Endothelial cell (in vitro differentiated cells): ENCODE results near the gene KCNH8. TPM values are rescaled to one million over a fixed set of nuclear protein-coding genes. Genes with fewer than 3 reads are reported as not detected.

ENCODE experiments used
- DNase-seq: peaks from one replicate; pipeline ENCODE4 v3.0.0; 2021; ENCODE audit warnings: low spot score
- H3K27ac Mint-ChIP-seq: one replicate; pipeline ENCODE4 v1.8.0; 2021; ENCODE audit warnings: mixed read lengths, inconsistent platforms; ENCODE audit not compliant: unreplicated experiment
- H3K27me3 Mint-ChIP-seq: one replicate; pipeline ENCODE4 v1.8.0; 2021; ENCODE audit warnings: mild to moderate bottlenecking, moderate library complexity, mixed read lengths, inconsistent platforms; ENCODE audit not compliant: unreplicated experiment
- H3K36me3 Mint-ChIP-seq: one replicate; pipeline ENCODE4 v1.8.0; 2021; ENCODE audit warnings: mild to moderate bottlenecking, low read depth, mixed read lengths, inconsistent platforms; ENCODE audit not compliant: unreplicated experiment
- H3K4me1 Mint-ChIP-seq: one replicate; pipeline ENCODE4 v1.8.0; 2021; ENCODE audit warnings: mild to moderate bottlenecking, mixed read lengths, inconsistent platforms; ENCODE audit not compliant: unreplicated experiment
- H3K4me3 Mint-ChIP-seq: one replicate; pipeline ENCODE4 v1.8.0; 2021; ENCODE audit warnings: mild to moderate bottlenecking, mixed read lengths, inconsistent platforms; ENCODE audit not compliant: unreplicated experiment
- H3K9me3 Mint-ChIP-seq: one replicate; pipeline ENCODE4 v1.8.0; 2021; ENCODE audit warnings: mixed read lengths, inconsistent platforms; ENCODE audit not compliant: unreplicated experiment
- total RNA-seq: library from RNA; stranded (reverse); fragmentation: NEBNext Ultra II Directional; extraction: Animal tissue kit (Norgen Biotek cat#: 25700); gene quantifications from one replicate; pipeline ENCODE4 v1.2.1, GENCODE V29; 2021; ENCODE audit not compliant: unreplicated experiment
- TF ChIP-seq, protein P1 (sequence below): fragments of 200-600 bp; sonication (generic); IDR thresholded peaks from one replicate; pipeline ENCODE4 v1.5.0; 2021; ENCODE audit warnings: antibody characterized with exemption; ENCODE audit not compliant: unreplicated experiment

KCNH8 gene
- total RNA-seq, 1 donor from 2014 or later, result 1.3 TPM

DNA sequence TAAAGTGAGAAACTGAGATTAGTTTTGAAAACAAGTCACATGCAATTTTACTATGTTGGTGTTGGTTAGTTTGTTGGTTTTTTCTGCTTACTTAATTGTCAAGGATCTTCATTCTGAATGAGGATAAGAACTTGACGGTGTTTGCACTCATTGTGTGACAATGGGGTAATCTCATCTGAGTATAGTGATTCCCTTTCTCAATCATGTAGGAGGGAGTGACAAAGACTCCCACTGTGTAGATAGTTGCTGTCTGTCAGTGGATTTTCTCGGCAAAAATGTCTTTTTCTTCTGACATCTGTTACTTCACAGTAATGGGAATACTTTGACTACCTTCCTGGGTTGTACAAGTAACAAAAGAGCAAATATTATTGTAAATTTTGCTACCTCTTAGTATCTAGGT is 23.5 kb downstream of the KCNH8 start:
- no peak overlapping the region for H3K4me3 Mint-ChIP-seq
- H3K27me3 Mint-ChIP-seq, result no peaks in the 10 kb centered on the region
- H3K36me3 Mint-ChIP-seq, result no peaks in the 10 kb centered on the region
- TF ChIP-seq, protein P1, sequence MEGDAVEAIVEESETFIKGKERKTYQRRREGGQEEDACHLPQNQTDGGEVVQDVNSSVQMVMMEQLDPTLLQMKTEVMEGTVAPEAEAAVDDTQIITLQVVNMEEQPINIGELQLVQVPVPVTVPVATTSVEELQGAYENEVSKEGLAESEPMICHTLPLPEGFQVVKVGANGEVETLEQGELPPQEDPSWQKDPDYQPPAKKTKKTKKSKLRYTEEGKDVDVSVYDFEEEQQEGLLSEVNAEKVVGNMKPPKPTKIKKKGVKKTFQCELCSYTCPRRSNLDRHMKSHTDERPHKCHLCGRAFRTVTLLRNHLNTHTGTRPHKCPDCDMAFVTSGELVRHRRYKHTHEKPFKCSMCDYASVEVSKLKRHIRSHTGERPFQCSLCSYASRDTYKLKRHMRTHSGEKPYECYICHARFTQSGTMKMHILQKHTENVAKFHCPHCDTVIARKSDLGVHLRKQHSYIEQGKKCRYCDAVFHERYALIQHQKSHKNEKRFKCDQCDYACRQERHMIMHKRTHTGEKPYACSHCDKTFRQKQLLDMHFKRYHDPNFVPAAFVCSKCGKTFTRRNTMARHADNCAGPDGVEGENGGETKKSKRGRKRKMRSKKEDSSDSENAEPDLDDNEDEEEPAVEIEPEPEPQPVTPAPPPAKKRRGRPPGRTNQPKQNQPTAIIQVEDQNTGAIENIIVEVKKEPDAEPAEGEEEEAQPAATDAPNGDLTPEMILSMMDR, result no peak
- no peak for DNase-seq
- no peaks in the 10 kb centered on the region for H3K4me1 Mint-ChIP-seq
- no peak overlapping the region for H3K27ac Mint-ChIP-seq
- H3K9me3 Mint-ChIP-seq, result no peaks in the 10 kb centered on the region

DNA sequence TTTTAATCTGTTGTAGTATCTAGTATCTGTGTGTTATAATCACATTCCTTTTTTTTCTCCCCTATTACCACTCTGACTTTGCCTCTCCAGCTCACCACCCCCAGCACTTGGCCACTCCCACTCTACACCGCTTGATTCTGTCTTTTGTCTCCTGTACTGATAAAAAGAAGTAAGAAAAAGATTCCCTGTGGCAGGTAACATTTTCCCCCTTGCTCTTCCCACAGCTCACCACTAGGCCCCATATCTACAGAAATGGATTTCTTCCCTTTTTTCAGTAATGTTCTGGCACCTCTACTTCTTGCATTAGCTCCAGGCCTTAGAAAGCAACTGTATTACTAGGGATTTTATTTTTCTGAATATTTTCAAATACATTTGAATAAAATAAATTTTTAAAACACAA is 25.6 kb downstream of the KCNH8 start:
- Mint-ChIP-seq H3K27me3 (no peaks in the 10 kb centered on the region), H3K4me1 (no peaks in the 10 kb centered on the region), H3K9me3 (no peaks in the 10 kb centered on the region), H3K27ac (no peak overlapping the region), H3K4me3 (no peak overlapping the region), H3K36me3 (no peaks in the 10 kb centered on the region)
- TF ChIP-seq, protein P1, result peak; percentile 33
- no peak for DNase-seq

DNA sequence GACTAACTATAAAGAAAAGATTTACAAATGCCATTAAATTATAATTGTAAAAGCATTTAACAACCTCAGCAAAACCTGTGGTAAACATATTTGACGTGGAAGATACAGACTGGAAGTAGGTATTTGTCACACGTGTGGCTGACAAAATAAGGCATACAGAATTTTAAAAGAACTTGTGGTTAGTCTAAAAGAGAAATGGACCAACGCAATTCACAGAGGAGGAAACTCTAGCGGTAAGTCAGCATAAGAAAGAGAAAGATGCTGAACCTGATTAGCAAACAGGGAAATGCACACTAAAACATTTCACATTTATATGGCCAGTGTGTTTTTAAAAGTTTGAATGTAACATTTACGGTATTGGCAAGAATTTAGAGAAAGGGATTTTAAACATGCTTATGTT is 35.3 kb downstream of the KCNH8 start:
- DNase-seq, result no peak
- TF ChIP-seq, protein P1, result no peak
- Mint-ChIP-seq H3K9me3 (no peaks in the 10 kb centered on the region), H3K4me3 (no peak overlapping the region), H3K27me3 (no peaks in the 10 kb centered on the region), H3K4me1 (no peaks in the 10 kb centered on the region), H3K27ac (no peak overlapping the region), H3K36me3 (no peaks in the 10 kb centered on the region)

DNA sequence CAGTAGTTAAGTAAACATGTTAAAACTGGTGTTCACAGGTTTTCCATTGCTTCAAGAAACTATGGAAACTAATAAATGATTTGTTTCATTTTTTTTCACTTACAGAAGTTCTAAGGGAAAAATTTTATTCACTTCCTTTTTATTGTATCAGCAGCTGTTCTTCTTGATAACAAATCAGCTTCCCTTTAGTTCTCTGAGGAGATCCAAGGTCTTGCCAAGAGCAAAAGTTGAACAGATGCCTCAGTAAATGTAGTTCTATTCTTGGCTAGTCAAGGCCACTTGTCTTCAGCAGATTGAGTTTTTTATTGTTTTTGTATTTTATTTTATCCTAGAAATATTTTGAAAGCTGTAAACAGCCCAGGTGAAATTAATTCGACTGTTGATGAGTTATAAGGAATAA is 41.8 kb downstream of the KCNH8 start:
- Mint-ChIP-seq H3K4me3 (no peak overlapping the region), H3K9me3 (no peaks in the 10 kb centered on the region), H3K27ac (no peak overlapping the region), H3K27me3 (no peaks in the 10 kb centered on the region), H3K36me3 (no peaks in the 10 kb centered on the region), H3K4me1 (peaks cover 5% of the 10 kb centered on the region)
- TF ChIP-seq, protein P1, result no peak
- no peak for DNase-seq

DNA sequence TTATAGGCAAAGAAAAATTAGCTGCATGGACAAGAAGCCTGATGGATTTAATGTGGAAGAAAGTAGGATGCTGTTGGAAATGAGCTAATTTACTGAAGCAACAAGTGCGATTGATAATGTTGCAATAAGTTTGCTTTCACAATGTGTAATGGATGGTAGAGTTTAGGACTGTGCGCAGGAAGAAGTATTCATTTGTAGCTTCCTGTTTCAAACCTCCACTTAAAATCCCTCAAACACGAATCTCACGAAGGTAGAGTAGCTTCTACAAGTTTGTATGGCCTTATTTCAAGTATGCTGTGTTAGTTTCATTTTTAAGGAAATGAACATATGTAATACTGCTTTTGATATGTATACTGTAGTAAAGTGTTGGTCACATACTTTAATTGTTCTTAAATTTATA is 42.3 kb downstream of the KCNH8 start:
- Mint-ChIP-seq H3K36me3 (no peaks in the 10 kb centered on the region), H3K9me3 (no peaks in the 10 kb centered on the region), H3K4me1 (peaks cover 7% of the 10 kb centered on the region), H3K27ac (no peak overlapping the region), H3K27me3 (no peaks in the 10 kb centered on the region), H3K4me3 (no peak overlapping the region)
- TF ChIP-seq, protein P1, result no peak
- no peak for DNase-seq
